Caco-2 (cell line): ENCODE data around the gene WDR45. TPM values are rescaled to one million over a fixed set of nuclear protein-coding genes. Genes with fewer than 3 reads are reported as not detected.

Source experiments
- BruUV-seq: library from RNA; stranded (reverse); fragments of 400-500 nt; replicated peaks from 2 replicates; lab custom pipeline; 2021; lab: Mats Ljungman, UMichigan
- CTCF ChIA-PET: fragments of 300-600 bp; sonication (Branson Sonifier 250); formaldehyde crosslinking; loops from one replicate; lab custom pipeline; 2022; ENCODE audit warnings: antibody characterized with exemption; lab: Charles Lee
- POLR2A ChIA-PET: fragments of 300-600 bp; sonication (Branson Sonifier 250); formaldehyde crosslinking; loops from one replicate; lab custom pipeline; 2022; ENCODE audit warnings: antibody characterized with exemption; lab: Charles Lee
- DNase-seq, 2 experiments: peaks; one replicate each; pipeline versions ENCODE4 v3.0.0 to v3.0.0-alpha.2; 2020 to 2022
- H3K27me3 ChIP-seq: replicated peaks from 2 replicates; pipeline ENCODE4 v1.6.0; 2011; ENCODE audit warnings: low read length; ENCODE audit not compliant: control insufficient read depth, insufficient read depth
- H3K36me3 ChIP-seq: 2 replicates; pipeline ENCODE4 v1.5.1; 2011; ENCODE audit warnings: low read length; ENCODE audit not compliant: control insufficient read depth, insufficient read depth
- H3K4me1 ChIP-seq: fragments of 250-450 bp; sonication (Bioruptor Pico); 2 replicates; pipeline ENCODE4 v1.5.1; 2020; ENCODE audit warnings: mild to moderate bottlenecking
- H3K4me3 ChIP-seq: 2 replicates; pipeline ENCODE4 v1.5.1; 2011; ENCODE audit warnings: low read depth, mild to moderate bottlenecking, control low read depth, low read length
- H3K9me3 ChIP-seq: fragments of 250-450 bp; sonication (Bioruptor Pico); 2 replicates; pipeline ENCODE4 v1.5.1; 2020; ENCODE audit warnings: mild to moderate bottlenecking, moderate library complexity
- H3K27ac Mint-ChIP-seq: one replicate; pipeline ENCODE4 v1.8.0; 2022; ENCODE audit warnings: mixed read lengths; ENCODE audit not compliant: unreplicated experiment
- H3K27me3 Mint-ChIP-seq: one replicate; pipeline ENCODE4 v1.8.0; 2022; ENCODE audit warnings: mixed read lengths; ENCODE audit not compliant: insufficient read depth, unreplicated experiment
- H3K36me3 Mint-ChIP-seq: one replicate; pipeline ENCODE4 v1.8.0; 2022; ENCODE audit warnings: mild to moderate bottlenecking, mixed read lengths; ENCODE audit not compliant: insufficient read depth, unreplicated experiment
- H3K4me1 Mint-ChIP-seq: one replicate; pipeline ENCODE4 v1.8.0; 2022; ENCODE audit warnings: low read depth, mixed read lengths; ENCODE audit not compliant: unreplicated experiment
- H3K4me3 Mint-ChIP-seq: one replicate; pipeline ENCODE4 v1.8.0; 2022; ENCODE audit warnings: mild to moderate bottlenecking, moderate library complexity, mixed read lengths; ENCODE audit not compliant: unreplicated experiment
- H3K9me3 Mint-ChIP-seq: one replicate; pipeline ENCODE4 v1.8.0; 2022; ENCODE audit warnings: mixed read lengths; ENCODE audit not compliant: unreplicated experiment
- intact Hi-C: fragments of 100-400 bp; cut with micrococcal nuclease; formaldehyde crosslinking; loops from one replicate; pipeline ENCODE4 v1.10.0; 2022; ENCODE audit not compliant: unreplicated experiment
- total RNA-seq: library from RNA; stranded (reverse); gene quantifications from 2 replicates; pipeline ENCODE4 v1.2.3, GENCODE V29; 2022
- TF ChIP-seq, protein P1 (sequence below), 2 experiments: fragments of 200-600 bp in 1 of 2; IDR thresholded peaks; 1 replicate in 1 of 2; 2 replicates in 1 of 2; pipeline versions ENCODE4 v1.5.1 to v1.8.0; 2011 to 2022; ENCODE audit warnings: antibody characterized with exemption in 1 of 2, control low read depth in 1 of 2, inconsistent platforms in 1 of 2, low read depth in 1 of 2, low read length in 1 of 2, mild to moderate bottlenecking in 1 of 2, moderate library complexity in 1 of 2; ENCODE audit not compliant: insufficient read depth in 1 of 2, severe bottlenecking in 1 of 2, unreplicated experiment in 1 of 2

Gene WDR45
- total RNA-seq, 1 experiment from 2014 or later: 28.6 TPM

DNA sequence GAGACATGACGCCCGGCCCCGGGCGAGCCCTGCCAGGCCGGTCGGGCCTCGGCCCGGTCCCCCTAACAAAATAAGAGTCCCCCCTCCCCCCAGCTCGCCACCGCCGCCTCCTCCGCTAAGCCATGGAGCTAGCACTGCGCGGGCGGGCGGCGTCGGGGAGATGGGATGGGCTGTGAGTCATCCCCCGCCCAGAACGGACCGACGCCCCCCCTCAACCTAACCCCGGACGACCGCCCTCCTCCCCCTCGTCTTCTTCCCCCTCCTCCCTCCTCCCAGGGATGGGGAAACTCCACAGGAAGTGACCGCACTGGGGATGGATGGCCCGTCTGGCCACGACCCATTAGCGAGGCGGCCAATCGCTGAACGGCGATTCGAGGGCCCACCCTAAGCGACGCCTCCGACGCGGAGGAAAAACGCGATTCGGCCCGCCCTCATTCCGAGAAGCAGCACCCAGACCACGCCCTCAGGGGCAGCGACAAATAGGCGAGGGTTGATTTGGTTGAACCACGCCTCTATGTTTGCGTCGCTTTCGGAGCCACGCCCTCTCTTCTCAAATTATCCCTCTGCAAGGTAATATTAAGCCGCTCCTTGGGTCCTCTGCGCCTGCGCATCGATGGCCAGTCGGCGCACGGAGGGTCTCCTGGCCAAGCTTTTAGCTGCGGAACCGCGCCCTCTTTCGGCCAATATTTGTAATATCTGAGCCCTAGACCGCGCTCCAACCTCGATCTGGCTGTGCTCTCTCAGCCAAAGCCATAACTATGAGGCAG is 36.3 kb downstream of the WDR45 start, which contains the start of gene TFE3:
TSS of gene TFE3 (minus strand) at position 138 of the 767 bp plus-strand sequence. CDS start at position 7, 131 bp downstream.
- H3K4me1 ChIP-seq: peaks cover 16% of the 10 kb centered on the region
- intact Hi-C loops: loop anchor here (1.0 to 10.0 kb wide), 7 partner anchors 31 to 146 kb away; partner anchors contain the start of genes GRIPAP1, PIM2, PQBP1 and PRAF2
- Mint-ChIP-seq H3K27me3 (no peaks in the 10 kb centered on the region), H3K36me3 (peaks cover 31% of the 10 kb centered on the region), H3K4me3 (peak within 1 kb of the TSS; percentile 88), H3K27ac (peak within 1 kb of the TSS; percentile 95), H3K4me1 (peaks cover 7% of the 10 kb centered on the region), H3K9me3 (no peaks in the 10 kb centered on the region)
- no peaks in the 10 kb centered on the region for H3K36me3 ChIP-seq
- POLR2A ChIA-PET: interaction anchor here (0.6 to 1.2 kb wide), 4 partner anchors 10 to 906 kb away, joined by 3 to 14 read pairs (median 8); no protein-coding TSS in a partner anchor
- no peaks in the 10 kb centered on the region for H3K9me3 ChIP-seq
- TF ChIP-seq, protein P1, sequence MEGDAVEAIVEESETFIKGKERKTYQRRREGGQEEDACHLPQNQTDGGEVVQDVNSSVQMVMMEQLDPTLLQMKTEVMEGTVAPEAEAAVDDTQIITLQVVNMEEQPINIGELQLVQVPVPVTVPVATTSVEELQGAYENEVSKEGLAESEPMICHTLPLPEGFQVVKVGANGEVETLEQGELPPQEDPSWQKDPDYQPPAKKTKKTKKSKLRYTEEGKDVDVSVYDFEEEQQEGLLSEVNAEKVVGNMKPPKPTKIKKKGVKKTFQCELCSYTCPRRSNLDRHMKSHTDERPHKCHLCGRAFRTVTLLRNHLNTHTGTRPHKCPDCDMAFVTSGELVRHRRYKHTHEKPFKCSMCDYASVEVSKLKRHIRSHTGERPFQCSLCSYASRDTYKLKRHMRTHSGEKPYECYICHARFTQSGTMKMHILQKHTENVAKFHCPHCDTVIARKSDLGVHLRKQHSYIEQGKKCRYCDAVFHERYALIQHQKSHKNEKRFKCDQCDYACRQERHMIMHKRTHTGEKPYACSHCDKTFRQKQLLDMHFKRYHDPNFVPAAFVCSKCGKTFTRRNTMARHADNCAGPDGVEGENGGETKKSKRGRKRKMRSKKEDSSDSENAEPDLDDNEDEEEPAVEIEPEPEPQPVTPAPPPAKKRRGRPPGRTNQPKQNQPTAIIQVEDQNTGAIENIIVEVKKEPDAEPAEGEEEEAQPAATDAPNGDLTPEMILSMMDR (IDR thresholded peaks at IDR 0.05; ENCODE audit: insufficient read depth in 1 of 2, low read depth in 1 of 2, low read length in 1 of 2, severe bottlenecking in 1 of 2, unreplicated experiment in 1 of 2): peak; percentile 41 to 48
- H3K4me3 ChIP-seq: peak within 1 kb of the TSS; percentile 79
- H3K27me3 ChIP-seq: no peaks in the 10 kb centered on the region
- CTCF ChIA-PET: interaction anchor here (0.6 to 2.1 kb wide), 6 partner anchors 16 to 112 kb away, joined by 3 to 6 read pairs (median 4); no protein-coding TSS in a partner anchor
- DNase-seq: peak; percentile 96 to 98
- no TSS peak for BruUV-seq

DNA sequence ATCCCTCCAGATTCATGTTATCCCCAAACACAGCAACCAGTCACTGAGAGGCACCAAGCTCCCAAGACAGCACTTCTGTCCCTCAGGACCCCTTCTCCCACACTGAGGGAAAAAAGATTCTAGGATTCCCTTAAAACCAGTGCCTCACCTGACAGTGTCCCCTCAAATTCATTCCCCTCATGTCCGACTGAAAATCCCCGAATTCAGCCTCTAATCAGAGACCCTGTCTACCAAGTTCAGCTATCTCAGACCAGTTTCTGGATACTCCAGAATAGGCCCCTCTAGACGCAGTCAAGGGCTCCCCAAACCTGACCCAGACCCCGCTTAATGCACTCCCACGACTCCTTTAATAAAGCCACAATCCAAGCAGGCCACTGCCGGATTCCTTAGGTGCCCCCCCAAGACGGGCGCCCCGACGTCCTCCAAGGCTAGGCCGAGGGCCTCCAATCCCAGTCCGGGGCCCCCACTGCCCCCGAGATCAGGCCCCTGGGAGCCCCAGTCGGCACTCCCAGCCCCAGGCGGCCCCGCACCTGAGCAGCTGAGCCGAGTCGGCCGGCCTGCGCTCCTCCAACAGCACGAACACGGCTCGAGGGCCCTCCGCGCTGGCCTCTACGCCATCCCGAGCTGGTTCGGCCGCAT is 37.0 kb downstream of the WDR45 start:
- H3K4me3 ChIP-seq: peak overlapping the region; percentile 79
- ChIA-PET POLR2A (interaction anchor here (1.2 kb wide), 1 partner anchor 148 kb away, joined by 14 read pairs; no protein-coding TSS in a partner anchor), CTCF (interaction anchor here (0.6 to 2.1 kb wide), 3 partner anchors 40 to 113 kb away, joined by 3 to 6 read pairs (median 5); no protein-coding TSS in a partner anchor)
- Mint-ChIP-seq H3K27me3 (no peaks in the 10 kb centered on the region), H3K36me3 (peaks cover 38% of the 10 kb centered on the region), H3K4me3 (peak overlapping the region; percentile 88), H3K4me1 (peaks cover 7% of the 10 kb centered on the region), H3K27ac (peak overlapping the region; percentile 95), H3K9me3 (no peaks in the 10 kb centered on the region)
- intact Hi-C loops: loop anchor here (1.0 to 10.0 kb wide), 7 partner anchors 32 to 145 kb away; partner anchors contain the start of genes GRIPAP1, PIM2, PQBP1 and PRAF2
- H3K9me3 ChIP-seq: no peaks in the 10 kb centered on the region
- TF ChIP-seq, protein P1 (IDR thresholded peaks at IDR 0.05; ENCODE audit: insufficient read depth in 1 of 2, low read depth in 1 of 2, low read length in 1 of 2, severe bottlenecking in 1 of 2, unreplicated experiment in 1 of 2): no peak
- H3K4me1 ChIP-seq: peaks cover 16% of the 10 kb centered on the region
- H3K36me3 ChIP-seq: no peaks in the 10 kb centered on the region
- BruUV-seq: TSS peak; percentile 45
- H3K27me3 ChIP-seq: no peaks in the 10 kb centered on the region
- DNase-seq: no peak
